Urinary bladder (tissue), 4 donors: ENCODE measurements around the gene PCDHA7. TPM values are rescaled to one million over a fixed set of nuclear protein-coding genes. Genes with fewer than 3 reads are reported as not detected.
"Not testable (repeated sequence)": the region's sequence is repeated elsewhere in the genome, so short reads cannot be mapped to it uniquely, and the experiment has no call there.

ENCODE experiments used
- DNase-seq: peaks from one replicate; pipeline ENCODE4 v3.0.0-alpha.2; 2015; ENCODE audit errors: extremely low spot score
- H3K27ac ChIP-seq: one replicate; pipeline ENCODE4 v1.5.1; 2013; ENCODE audit warnings: low read depth, mild to moderate bottlenecking, moderate library complexity
- H3K36me3 ChIP-seq: one replicate; pipeline ENCODE4 v1.6.1; 2013; ENCODE audit warnings: mild to moderate bottlenecking, moderate library complexity; ENCODE audit not compliant: insufficient read depth
- H3K4me1 ChIP-seq: one replicate; pipeline ENCODE4 v1.6.1; 2013; ENCODE audit warnings: mild to moderate bottlenecking, moderate library complexity; ENCODE audit not compliant: insufficient read depth
- H3K4me3 ChIP-seq: one replicate; pipeline ENCODE4 v1.5.1; 2013; ENCODE audit warnings: low read depth, low read length
- WGBS: extraction: QIAGEN DNeasy Blood & Tissue Kit; methylation state at CpG from one replicate; pipeline ENCODE4 v1.1.7; 2013; 5-methylcytosine and 5-hydroxymethylcytosine counted together
- polyA plus RNA-seq: library from polyadenylated mRNA; stranded (reverse); fragments of 200-250 nt; gene quantifications from one replicate; pipeline ENCODE4 v1.2.3, GENCODE V29; 2013
- total RNA-seq: library from RNA; depleted of rRNA; stranded (reverse); fragments of >200 nt; gene quantifications from one replicate; pipeline ENCODE4 v1.2.3, GENCODE V29; 2014
- donor health status: healthy with polysubstance abuse.
- donor health status: healthy.

The PCDHA7 gene
- total and polyA plus RNA-seq, 2 donors = 0.14 to 0.26 TPM

- no peak for DNase-seq
These were observed 34.9 kb downstream of the PCDHA7 start, which contains the start of gene PCDHA11 for GRCh38 chr5:140868721-140869554. Gene PCDHA11, plus strand, starts transcription at chr5:140868957. Its CDS starts 147 bp downstream, at chr5:140869104.

GRCh38 chr5:140869555-140869886 is 35.5 kb downstream of the PCDHA7 start:
- Histone ChIP-seq H3K36me3 (no peaks in the 10 kb centered on the region), H3K4me3 (no peak overlapping the region), H3K4me1 (no peaks in the 10 kb centered on the region), H3K27ac (no peak overlapping the region)
- 58% methylated on average over 5 of the region's 5 CpGs for WGBS
- DNase-seq = no peak

More at GRCh38 chr5:140868721-140869554, 34.9 kb downstream of the PCDHA7 start, which contains the start of gene PCDHA11:
- Histone ChIP-seq H3K4me1 (no peaks in the 10 kb centered on the region), H3K27ac (no peak within 1 kb of the TSS), H3K4me3 (no peak within 1 kb of the TSS), H3K36me3 (no peaks in the 10 kb centered on the region)
- WGBS = 12% methylated on average over 41 of the region's 41 CpGs

GRCh38 chr5:140870221-140871201 is 36.4 kb downstream of the PCDHA7 start:
- Histone ChIP-seq H3K4me3 (no peak overlapping the region), H3K36me3 (no peaks in the 10 kb centered on the region), H3K27ac (no peak overlapping the region), H3K4me1 (no peaks in the 10 kb centered on the region)
- 43% methylated on average over 114 of the region's 114 CpGs for WGBS
- no peak for DNase-seq

- no peak within 1 kb of the TSS for H3K27ac ChIP-seq
- no peaks in the 10 kb centered on the region for H3K36me3 ChIP-seq
- WGBS = 14% methylated on average over 47 of the region's 47 CpGs
These were observed 41.3 kb downstream of the PCDHA7 start, which contains the start of gene PCDHA12 for GRCh38 chr5:140875085-140876065. Gene PCDHA12, plus strand, starts transcription at chr5:140875308. Its CDS starts 165 bp downstream, at chr5:140875473.

GRCh38 chr5:140876541-140877261 is 42.6 kb downstream of the PCDHA7 start:
- 36% methylated on average over 80 of the region's 80 CpGs for WGBS
- H3K27ac ChIP-seq, H3K4me1 ChIP-seq, H3K36me3 ChIP-seq, DNase-seq, H3K4me3 ChIP-seq: not testable (repeated sequence)

More at GRCh38 chr5:140875085-140876065, 41.3 kb downstream of the PCDHA7 start, which contains the start of gene PCDHA12:
- Histone ChIP-seq H3K4me3 (no peak within 1 kb of the TSS), H3K4me1 (no peaks in the 10 kb centered on the region)
- DNase-seq = no peak

- Histone ChIP-seq H3K27ac (no peak overlapping the region), H3K36me3 (no peaks in the 10 kb centered on the region), H3K4me3 (no peak overlapping the region), H3K4me1 (no peaks in the 10 kb centered on the region)
- no peak for DNase-seq
- WGBS = 42% methylated on average over 37 of the region's 37 CpGs
These were observed 43.2 kb downstream of the PCDHA7 start for GRCh38 chr5:140877262-140877581.

GRCh38 chr5:140881889-140882590 is 48.0 kb downstream of the PCDHA7 start, which contains the start of gene PCDHA13:
Gene PCDHA13, plus strand, starts transcription at chr5:140882124. Its CDS starts 145 bp downstream, at chr5:140882269.
- WGBS = 6% methylated on average over 34 of the region's 35 CpGs

GRCh38 chr5:140882591-140882899 is 48.5 kb downstream of the PCDHA7 start:
- no peaks in the 10 kb centered on the region for H3K4me1 ChIP-seq
- no peak for DNase-seq
- H3K27ac ChIP-seq = no peak overlapping the region
- 18% methylated on average over 12 of the region's 12 CpGs for WGBS
- H3K36me3 ChIP-seq = no peaks in the 10 kb centered on the region
- H3K4me3 ChIP-seq = no peak overlapping the region

More at GRCh38 chr5:140881889-140882590, 48.0 kb downstream of the PCDHA7 start, which contains the start of gene PCDHA13:
- H3K36me3 ChIP-seq = no peaks in the 10 kb centered on the region
- H3K4me3 ChIP-seq = no peak within 1 kb of the TSS
- no peak within 1 kb of the TSS for H3K27ac ChIP-seq
- H3K4me1 ChIP-seq = no peaks in the 10 kb centered on the region
- no peak for DNase-seq

GRCh38 chr5:140883373-140883772 is 49.3 kb downstream of the PCDHA7 start:
- Histone ChIP-seq H3K36me3 (no peaks in the 10 kb centered on the region), H3K4me3 (no peak overlapping the region), H3K4me1 (no peaks in the 10 kb centered on the region), H3K27ac (no peak overlapping the region)
- no peak for DNase-seq
- 42% methylated on average over 41 of the region's 41 CpGs for whole genome bisulfite sequencing

GRCh38 chr5:140883927-140884697 is 50.0 kb downstream of the PCDHA7 start:
- no peak overlapping the region for H3K4me3 ChIP-seq
- 39% methylated on average over 79 of the region's 79 CpGs for WGBS
- H3K36me3 ChIP-seq = no peaks in the 10 kb centered on the region
- H3K4me1 ChIP-seq = no peaks in the 10 kb centered on the region
- no peak overlapping the region for H3K27ac ChIP-seq
- no peak for DNase-seq
